GM21360 (cell line): Measurements from ENCODE around the gene LRRC23.

ENCODE experiments used
- ATAC-seq: cut with Tn5 transposase; IDR thresholded peaks from one replicate; pipeline ENCODE4 v1.9.1; 2021; ENCODE audit warnings: mild to moderate bottlenecking, moderate library complexity; ENCODE audit not compliant: unreplicated experiment

Gene LRRC23

GRCh38 chr12:6955108-6956020, 50.7 kb downstream of the LRRC23 start:
- ATAC-seq = no peak

GRCh38 chr12:6956021-6956727, 51.6 kb downstream of the LRRC23 start:
- ATAC-seq = no peak

- ATAC-seq = no peak
Measured at GRCh38 chr12:6957151-6957701, 52.6 kb downstream of the LRRC23 start.

GRCh38 chr12:6957741-6958608, 53.4 kb downstream of the LRRC23 start:
- ATAC-seq = no peak

DNA sequence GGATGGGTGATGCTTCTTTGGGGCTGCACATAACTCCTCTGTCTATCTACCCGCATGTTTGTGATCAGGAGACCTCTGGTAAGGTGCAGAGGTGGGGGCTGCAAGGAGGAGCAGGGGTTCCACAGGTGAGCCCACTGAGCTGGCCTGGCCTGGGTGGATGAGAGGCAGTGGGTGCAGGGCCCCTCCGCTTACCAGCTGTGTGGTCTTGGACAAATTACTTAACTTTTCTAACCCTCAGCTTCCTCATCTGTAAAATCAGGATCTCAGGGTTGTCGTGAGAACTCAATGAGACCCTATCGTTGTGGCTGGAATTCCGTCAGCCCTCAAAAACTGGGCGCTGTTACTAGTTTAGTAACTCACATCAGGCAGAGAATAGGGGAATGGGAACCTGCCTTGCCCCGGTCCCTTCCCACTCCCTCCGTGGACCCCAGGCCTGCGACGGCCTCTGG, 54.0 kb downstream of the LRRC23 start:
- no peak for ATAC-seq

DNA sequence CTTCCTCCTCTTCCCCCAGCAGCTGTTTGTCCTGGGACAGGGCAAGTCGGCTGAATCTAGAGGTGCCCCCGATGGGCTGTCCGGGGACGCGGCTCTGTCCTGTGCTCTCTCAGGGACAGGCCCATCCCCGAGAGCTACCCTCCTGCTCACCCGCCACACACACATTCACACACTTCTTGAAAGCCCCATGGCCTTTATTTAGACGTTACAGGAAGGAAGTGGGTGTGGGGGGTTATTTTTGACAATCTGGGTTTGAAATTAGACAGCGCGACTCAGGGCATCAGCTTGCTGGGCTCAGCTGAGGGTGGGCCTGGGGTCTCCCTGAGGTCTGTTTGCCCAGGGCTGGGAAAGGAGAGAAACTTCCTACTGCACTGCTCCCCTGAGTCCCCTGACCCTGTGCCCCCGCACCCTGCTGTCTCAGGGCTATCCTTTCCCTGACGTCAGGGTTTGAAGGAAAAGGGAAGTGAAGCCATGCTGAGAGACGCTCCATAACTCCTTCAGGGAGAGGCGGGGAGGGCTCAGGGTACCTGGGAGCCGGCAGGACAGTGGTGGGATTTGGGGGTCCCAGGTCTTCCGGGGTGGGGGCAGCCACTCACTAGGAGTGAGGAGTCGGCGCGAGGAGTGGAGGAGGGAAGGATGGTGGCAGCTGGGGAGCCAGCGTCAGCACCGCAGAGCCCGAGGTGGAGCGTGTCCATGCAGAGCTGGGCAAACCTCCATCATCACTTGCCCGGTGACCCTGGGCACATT, 54.6 kb downstream of the LRRC23 start:
- ATAC-seq = peak; percentile 33

DNA sequence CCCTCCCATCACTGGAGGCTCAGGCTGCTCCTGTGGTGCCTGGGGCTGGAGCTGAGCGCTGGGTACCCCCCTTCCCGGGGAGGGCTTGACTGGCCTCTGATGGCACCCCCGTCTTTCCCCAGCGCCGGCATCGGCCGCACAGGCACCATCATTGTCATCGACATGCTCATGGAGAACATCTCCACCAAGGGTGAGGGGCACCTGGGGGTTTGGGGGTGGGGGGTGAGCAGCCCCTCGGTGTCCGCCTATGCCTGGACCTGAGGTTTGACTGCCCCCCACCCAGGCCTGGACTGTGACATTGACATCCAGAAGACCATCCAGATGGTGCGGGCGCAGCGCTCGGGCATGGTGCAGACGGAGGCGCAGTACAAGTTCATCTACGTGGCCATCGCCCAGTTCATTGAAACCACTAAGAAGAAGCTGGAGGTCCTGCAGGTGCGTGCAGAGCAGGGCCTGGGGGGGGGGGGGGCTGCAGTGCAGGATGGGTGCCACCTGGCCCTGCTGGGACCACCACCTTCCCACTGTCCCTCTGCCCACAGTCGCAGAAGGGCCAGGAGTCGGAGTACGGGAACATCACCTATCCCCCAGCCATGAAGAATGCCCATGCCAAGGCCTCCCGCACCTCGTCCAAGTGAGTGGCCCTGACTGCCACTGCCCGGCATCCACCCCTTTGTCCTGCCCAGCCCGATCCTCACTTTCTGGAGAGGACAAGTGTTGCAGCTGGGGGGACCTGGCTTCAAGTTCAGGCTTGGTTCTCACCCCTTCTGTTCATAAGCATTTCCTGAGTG, 55.4 kb downstream of the LRRC23 start:
- no peak for ATAC-seq

DNA sequence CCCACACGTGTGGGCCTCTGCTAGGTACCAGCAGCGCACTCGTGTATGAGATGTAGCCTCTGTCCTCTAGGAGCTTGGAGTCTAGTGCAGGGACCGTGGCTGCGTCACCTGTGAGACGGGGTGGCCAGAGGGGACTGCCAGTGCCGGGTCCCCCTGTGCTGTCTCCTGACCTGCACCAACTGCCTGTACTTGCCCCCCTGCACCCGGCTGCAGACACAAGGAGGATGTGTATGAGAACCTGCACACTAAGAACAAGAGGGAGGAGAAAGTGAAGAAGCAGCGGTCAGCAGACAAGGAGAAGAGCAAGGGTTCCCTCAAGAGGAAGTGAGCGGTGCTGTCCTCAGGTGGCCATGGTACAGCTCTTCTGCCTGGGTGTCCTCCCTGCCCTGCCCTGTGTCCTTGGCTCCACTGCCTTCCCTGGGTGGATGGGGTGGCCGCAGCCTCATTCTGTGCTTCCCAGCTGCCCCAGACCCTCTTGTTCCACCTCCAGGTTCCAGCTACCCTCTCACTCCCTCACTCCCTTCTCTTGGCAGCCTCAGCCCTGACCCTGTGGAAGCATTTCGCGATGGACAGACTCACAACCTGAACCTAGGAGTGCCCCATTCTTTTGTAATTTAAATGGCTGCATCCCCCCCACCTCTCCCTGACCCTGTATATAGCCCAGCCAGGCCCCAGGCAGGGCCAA, 56.1 kb downstream of the LRRC23 start:
- ATAC-seq = no peak

GRCh38 chr12:6961278-6961694, 56.7 kb downstream of the LRRC23 start:
- no peak for ATAC-seq

DNA sequence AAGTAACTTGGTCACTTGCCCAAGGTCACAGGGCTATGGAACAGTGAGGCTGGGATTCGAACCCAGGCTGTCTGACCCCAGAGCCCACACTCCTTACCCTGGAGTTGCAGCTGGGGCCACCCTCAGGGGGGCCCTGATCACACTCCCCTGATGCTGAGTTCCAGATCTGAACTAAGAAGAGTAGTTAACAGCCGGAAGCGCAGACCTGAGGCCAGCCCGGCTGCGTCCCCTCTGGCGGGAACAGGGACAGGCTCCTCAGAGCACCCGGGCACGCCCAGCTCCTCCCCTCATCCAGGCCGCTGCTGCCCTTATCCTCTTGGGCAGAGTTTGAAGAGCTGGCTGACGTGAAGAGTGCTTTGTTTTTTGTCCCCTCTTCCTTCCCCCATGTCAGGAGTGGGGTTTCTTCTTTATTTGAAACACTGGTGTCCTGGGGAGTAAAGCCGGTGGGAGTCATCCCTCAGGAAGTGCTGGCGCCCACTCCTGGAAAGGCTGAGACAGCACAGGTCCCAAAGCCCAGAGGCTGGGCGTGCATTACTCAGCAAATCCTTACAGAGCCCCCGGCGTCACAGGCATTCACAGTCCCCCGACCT, 57.2 kb downstream of the LRRC23 start:
- no peak for ATAC-seq

DNA sequence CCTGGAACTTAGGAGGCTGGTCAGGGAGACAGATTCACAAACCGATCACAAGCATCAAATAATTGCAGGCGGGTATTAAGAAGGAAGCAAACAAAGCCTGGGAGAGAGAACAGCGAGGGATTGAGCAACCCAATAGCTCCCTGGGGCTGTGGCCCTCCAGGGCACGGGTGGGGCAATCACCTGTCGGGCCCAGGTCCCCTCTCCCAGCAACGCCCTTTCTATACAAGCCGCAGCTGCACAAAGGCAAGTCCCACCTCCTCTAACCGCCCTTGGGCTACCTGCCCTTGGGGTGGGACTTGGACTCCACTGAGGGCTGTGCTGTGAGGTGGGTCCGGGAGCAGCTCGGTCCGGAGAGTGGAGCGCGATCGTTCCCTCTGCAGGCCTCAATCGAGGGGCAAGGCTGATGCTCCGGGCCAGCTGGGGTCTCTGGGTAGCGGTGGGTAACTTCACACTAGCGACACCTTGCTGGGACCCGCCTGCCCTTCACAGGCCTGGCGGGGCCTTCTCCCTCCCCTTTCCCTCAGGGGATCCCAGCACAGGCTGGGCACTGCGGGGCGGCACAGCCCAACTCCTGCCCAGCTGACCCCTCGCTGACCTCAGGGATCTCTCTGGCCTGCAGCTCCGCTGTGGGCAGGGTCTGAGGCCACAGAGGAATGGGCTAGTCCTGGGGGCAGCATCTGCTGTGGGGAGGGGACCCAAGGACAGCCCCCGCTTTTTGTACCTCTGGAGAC, 57.8 kb downstream of the LRRC23 start:
- no peak for ATAC-seq

DNA sequence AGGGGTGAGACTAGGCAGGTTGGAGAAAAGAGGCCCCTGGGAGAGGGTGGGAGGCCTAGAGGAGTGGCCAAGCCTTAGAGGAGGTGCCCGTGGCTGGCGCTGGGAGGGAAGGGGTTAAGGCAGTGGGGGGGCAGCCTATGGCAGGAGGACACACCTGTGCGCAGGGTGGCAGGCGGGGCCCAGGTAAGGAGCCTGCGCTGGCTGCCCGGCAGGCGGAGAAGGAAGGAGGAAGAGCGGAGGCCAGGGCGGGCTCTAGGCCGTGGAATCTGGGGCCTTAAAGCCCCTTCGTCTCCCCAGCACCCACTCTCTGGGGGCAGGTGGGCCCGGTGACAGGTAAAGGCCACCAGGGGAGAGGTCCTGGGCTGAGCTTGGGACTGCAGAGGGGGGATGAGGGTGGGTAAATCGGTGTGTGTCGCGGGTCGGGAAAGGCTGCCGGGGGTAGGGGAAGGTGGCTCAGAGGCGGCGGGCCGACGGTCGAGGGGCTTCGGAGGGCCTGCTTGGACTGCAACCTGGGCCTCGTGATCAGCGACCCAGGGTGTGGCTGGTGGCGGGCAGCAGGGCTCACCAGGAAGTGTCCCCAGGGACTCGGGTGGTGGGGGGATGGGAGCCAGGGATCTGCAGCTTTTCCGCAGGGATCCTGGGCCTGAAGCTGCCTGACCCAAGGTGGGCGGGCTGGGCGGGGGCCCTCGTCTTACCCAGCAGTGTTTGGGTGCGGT, 58.6 kb downstream of the LRRC23 start:
- ATAC-seq = no peak
